HL-60 (cell line): Measurements from ENCODE around the gene IGFN1.

Experiments
- CTCF ChIP-seq: IDR thresholded peaks from one replicate; pipeline ENCODE4 v1.5.1; 2011; ENCODE audit warnings: low read length, control low read depth, inconsistent platforms; ENCODE audit not compliant: insufficient read depth
- POLR2AphosphoS5 ChIP-seq: IDR thresholded peaks from 2 replicates; pipeline ENCODE4 v1.6.1; 2012; ENCODE audit warnings: low read depth
- REST ChIP-seq: IDR thresholded peaks from 2 replicates; pipeline ENCODE4 v1.6.1; 2012; ENCODE audit warnings: low read depth; ENCODE audit not compliant: insufficient replicate concordance

GRCh38 chr1:201214461-201214860, 23.8 kb downstream of the IGFN1 start:
- TF ChIP-seq REST (no peak), POLR2AphosphoS5 (no peak), CTCF (no peak)
